Gastroesophageal sphincter (tissue), 4 donors: ENCODE data around the gene GJD2. TPM values are rescaled to one million over a fixed set of nuclear protein-coding genes. Genes with fewer than 3 reads are reported as not detected.

Experiments used
- ATAC-seq: fragments of 150-250 bp; one replicate; pipeline ENCODE4 v1.9.1; 2016; ENCODE audit warnings: mild to moderate bottlenecking, moderate library complexity
- H3K27ac ChIP-seq, 4 donors: fragments of 200-600 bp; sonication (generic) in 3 of 4; 1 replicate in 3 of 4; 2 replicates in 1 of 4; pipeline ENCODE4 v1.5.1; 2016 to 2019
- H3K27me3 ChIP-seq: fragments of 200-600 bp; sonication (generic); one replicate; pipeline ENCODE4 v1.5.1; 2019
- H3K36me3 ChIP-seq, 2 donors: fragments of 200-600 bp; sonication (generic); one replicate each; pipeline ENCODE4 v1.5.1; 2019; ENCODE audit warnings: control low read depth in 1 of 2
- H3K4me1 ChIP-seq, 3 donors: fragments of 200-600 bp; sonication (generic); 1 replicate in 2 of 3; 2 replicates in 1 of 3; pipeline ENCODE4 v1.5.1; 2016 to 2019; ENCODE audit warnings: control low read depth in 2 of 3
- H3K4me3 ChIP-seq, 2 donors: fragments of 200-600 bp; sonication (generic); one replicate each; pipeline ENCODE4 v1.5.1; 2019; ENCODE audit warnings: mild to moderate bottlenecking in 1 of 2, moderate library complexity in 1 of 2
- H3K9me3 ChIP-seq, 3 donors: fragments of 200-600 bp; sonication (generic); one replicate each; pipeline ENCODE4 v1.5.1; 2017 to 2019; ENCODE audit warnings: control low read depth in 2 of 3
- EP300 ChIP-seq: sonication (generic); formaldehyde crosslinking; IDR thresholded peaks from one replicate; pipeline ENCODE4 v1.6.1; 2017; ENCODE audit warnings: antibody characterized with exemption, mild to moderate bottlenecking
- POLR2A ChIP-seq, 2 donors: fragments of 450-650 bp; IDR thresholded peaks; one replicate each; pipeline ENCODE4 v1.6.1; 2017; ENCODE audit warnings: antibody characterized with exemption in 2 of 2, mild to moderate bottlenecking in 2 of 2, moderate library complexity in 1 of 2
- POLR2AphosphoS5 ChIP-seq: sonication (generic); formaldehyde crosslinking; IDR thresholded peaks from one replicate; pipeline ENCODE4 v1.6.1; 2017; ENCODE audit warnings: antibody characterized with exemption
- WGBS, 2 donors: methylation state at CpG; one replicate each; pipeline ENCODE4 v1.1.5; 2018; ENCODE audit warnings: low coverage in 1 of 2; 5-methylcytosine and 5-hydroxymethylcytosine counted together
- total RNA-seq, 4 donors: library from RNA; depleted of rRNA; stranded (reverse); fragments of >200 nt; gene quantifications; one replicate each; pipeline ENCODE4 v1.1.0, GENCODE V29; 2016
- TF ChIP-seq, protein P1 (sequence below), 4 experiments: fragments of 200-600 bp in 2 of 4; fragments of 450-650 bp in 2 of 4; sonication (generic) in 1 of 4; IDR thresholded peaks; one replicate each; pipeline ENCODE4 v1.5.1; 2017 to 2019; ENCODE audit warnings: antibody characterized with exemption in 4 of 4, mild to moderate bottlenecking in 2 of 4, moderate library complexity in 2 of 4

Gene GJD2
- total RNA-seq, 4 donors from 2014 or later = not detected

DNA sequence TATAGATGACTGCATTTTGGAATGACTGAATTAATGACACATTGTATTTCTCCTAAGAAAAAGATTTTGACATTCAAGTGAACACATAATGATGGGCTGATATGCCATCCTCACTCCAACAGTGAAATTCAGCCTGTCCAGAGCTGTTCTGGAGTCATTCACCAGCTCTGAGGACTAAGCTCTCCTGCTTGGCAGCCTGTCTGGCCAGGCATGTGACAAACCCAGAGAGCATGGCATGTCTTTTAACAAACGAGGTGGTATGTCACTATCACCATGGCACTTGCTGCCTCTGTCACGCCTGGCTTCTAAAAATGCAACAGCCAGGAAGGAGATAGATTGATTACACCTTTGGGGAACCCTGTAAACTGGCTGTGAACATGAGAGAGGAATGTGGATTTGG, 39.1 kb upstream of the GJD2 start:
- ATAC-seq = no peak
- 50 to 60% methylated on average over 1 of the region's 2 CpGs for WGBS, 2 donors
- Histone ChIP-seq H3K27ac (no peak overlapping the region), H3K36me3 (no peaks in the 10 kb centered on the region), H3K4me1 (peaks cover 0 to 19% (median 6%) of the 10 kb centered on the region in 3 donors), H3K27me3 (peaks cover 24% of the 10 kb centered on the region), H3K9me3 (no peaks in the 10 kb centered on the region), H3K4me3 (no peak overlapping the region)
- no peak for TF ChIP-seq POLR2AphosphoS5

DNA sequence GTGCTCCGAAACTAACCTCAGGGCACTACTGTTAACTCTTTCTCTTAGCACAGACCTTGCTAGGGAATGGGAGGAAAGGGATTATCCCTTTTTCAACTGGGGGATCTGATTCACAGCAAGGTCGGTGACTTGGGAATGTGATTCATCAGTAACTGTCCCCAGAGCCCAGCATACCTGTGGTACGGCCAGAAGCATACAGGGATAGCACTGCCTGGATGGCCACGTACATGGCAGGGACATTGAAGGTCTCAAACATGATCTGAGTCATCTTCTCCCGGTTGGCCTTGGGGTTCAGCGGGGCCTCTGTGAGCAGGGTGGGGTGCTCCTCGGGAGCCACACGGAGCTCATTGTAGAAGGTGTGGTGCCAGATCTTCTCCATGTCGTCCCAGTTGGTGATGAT, 38.3 kb upstream of the GJD2 start:
- H3K9me3 ChIP-seq = no peaks in the 10 kb centered on the region
- peaks cover 24% of the 10 kb centered on the region for H3K27me3 ChIP-seq
- H3K4me1 ChIP-seq = peaks cover 0 to 16% (median 6%) of the 10 kb centered on the region in 3 donors
- no peaks in the 10 kb centered on the region for H3K36me3 ChIP-seq
- 70% methylated on average over 2 of the region's 9 CpGs; no CpG with 5 or more reads in 1 of the 2 donors for WGBS, 2 donors
- TF ChIP-seq, protein P1, sequence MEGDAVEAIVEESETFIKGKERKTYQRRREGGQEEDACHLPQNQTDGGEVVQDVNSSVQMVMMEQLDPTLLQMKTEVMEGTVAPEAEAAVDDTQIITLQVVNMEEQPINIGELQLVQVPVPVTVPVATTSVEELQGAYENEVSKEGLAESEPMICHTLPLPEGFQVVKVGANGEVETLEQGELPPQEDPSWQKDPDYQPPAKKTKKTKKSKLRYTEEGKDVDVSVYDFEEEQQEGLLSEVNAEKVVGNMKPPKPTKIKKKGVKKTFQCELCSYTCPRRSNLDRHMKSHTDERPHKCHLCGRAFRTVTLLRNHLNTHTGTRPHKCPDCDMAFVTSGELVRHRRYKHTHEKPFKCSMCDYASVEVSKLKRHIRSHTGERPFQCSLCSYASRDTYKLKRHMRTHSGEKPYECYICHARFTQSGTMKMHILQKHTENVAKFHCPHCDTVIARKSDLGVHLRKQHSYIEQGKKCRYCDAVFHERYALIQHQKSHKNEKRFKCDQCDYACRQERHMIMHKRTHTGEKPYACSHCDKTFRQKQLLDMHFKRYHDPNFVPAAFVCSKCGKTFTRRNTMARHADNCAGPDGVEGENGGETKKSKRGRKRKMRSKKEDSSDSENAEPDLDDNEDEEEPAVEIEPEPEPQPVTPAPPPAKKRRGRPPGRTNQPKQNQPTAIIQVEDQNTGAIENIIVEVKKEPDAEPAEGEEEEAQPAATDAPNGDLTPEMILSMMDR (IDR thresholded peaks at IDR 0.05) = no peak
- no peak for TF ChIP-seq EP300
- TF ChIP-seq POLR2AphosphoS5 = no peak
- no peak for TF ChIP-seq POLR2A (IDR thresholded peaks at IDR 0.05)
- no peak overlapping the region for H3K4me3 ChIP-seq
- ATAC-seq = no peak
- H3K27ac ChIP-seq = no peak overlapping the region

DNA sequence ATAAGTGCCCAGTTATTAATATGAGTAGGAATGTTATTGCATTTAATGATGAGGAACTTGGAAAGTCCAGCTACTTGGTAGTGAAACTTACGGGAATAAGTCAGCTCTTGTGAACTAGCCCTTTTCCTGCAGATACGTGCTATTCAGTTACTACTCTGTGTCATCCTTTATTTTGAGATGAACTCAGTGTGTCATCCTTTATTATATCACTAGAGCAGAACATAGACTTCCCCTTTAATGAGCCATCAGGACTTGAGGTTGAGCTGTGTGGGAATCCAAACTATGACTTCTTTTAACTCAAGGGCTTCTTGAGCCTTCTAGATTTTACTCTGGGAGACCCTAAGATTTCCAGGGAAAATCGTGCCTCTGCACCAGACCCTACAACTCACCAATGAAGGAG, 36.9 kb upstream of the GJD2 start:
- Histone ChIP-seq H3K36me3 (no peaks in the 10 kb centered on the region), H3K4me1 (peaks cover 0 to 16% (median 6%) of the 10 kb centered on the region in 3 donors), H3K27me3 (peaks cover 24% of the 10 kb centered on the region), H3K27ac (no peak overlapping the region), H3K9me3 (no peaks in the 10 kb centered on the region), H3K4me3 (no peak overlapping the region)
- no peak for TF ChIP-seq EP300
- no peak for TF ChIP-seq POLR2A (IDR thresholded peaks at IDR 0.05)
- TF ChIP-seq POLR2AphosphoS5 = no peak
- TF ChIP-seq, protein P1 (IDR thresholded peaks at IDR 0.05) = no peak
- 65 to 77% methylated on average over 2 of the region's 3 CpGs for WGBS, 2 donors
- ATAC-seq = no peak

DNA sequence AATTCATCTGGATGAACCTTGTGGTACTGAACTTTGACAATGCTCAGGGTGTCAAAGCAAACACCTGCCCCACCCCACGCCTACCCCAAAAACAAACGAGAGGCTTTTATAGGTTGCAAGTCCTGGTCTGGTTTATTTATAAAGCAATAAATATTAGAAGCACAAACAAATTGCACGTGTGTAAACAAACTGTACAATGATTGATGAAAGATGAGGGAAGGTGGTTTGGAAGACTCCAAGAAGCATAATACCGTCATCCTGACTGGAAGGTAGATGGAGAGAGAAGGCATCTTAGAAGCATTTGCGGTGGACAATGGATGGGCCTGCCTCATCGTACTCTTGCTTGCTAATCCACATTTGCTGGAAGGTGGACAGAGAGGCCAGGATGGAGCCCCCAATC, 35.3 kb upstream of the GJD2 start:
- WGBS, 2 donors = 75 to 78% methylated on average over 4 to 6 of the region's 6 CpGs
- H3K27ac ChIP-seq = no peak overlapping the region
- ATAC-seq = no peak

DNA sequence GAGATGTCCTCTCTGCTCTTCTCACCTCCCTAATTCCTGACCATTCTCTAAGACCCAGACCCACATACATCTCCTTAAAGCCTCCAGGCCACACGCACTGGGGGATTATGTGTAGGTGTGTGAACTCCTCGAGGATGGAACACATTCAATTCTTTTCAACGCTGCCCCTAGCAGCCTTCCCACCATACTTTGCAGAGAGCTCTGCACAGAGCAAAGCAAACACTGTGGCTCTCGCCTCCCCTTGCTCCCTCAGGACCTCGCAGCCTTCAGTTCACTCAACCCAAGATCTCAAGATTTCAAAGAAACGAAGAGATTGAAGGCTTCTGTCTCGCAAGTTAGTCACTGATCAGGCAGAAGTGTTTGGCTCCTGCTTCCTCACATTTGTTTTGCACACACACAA, 34.5 kb upstream of the GJD2 start:
- WGBS, 2 donors = 64 to 76% methylated on average over 4 to 5 of the region's 7 CpGs
- Histone ChIP-seq H3K27me3 (peaks cover 9% of the 10 kb centered on the region), H3K9me3 (no peaks in the 10 kb centered on the region), H3K4me3 (no peak overlapping the region), H3K27ac (no peak overlapping the region), H3K36me3 (no peaks in the 10 kb centered on the region), H3K4me1 (peaks cover 0 to under 1% (median 0%) of the 10 kb centered on the region in 3 donors)
- TF ChIP-seq POLR2AphosphoS5 (no peak), POLR2A (IDR thresholded peaks at IDR 0.05) (no peak), EP300 (no peak)
- TF ChIP-seq, protein P1 (IDR thresholded peaks at IDR 0.05) = no peak
- ATAC-seq = no peak

More for the DNA sequence above, 35.3 kb upstream of the GJD2 start:
- peaks cover 0 to 8% (median 0%) of the 10 kb centered on the region in 3 donors for H3K4me1 ChIP-seq
- no peaks in the 10 kb centered on the region for H3K9me3 ChIP-seq
- no peaks in the 10 kb centered on the region for H3K36me3 ChIP-seq
- H3K27me3 ChIP-seq = peaks cover 17% of the 10 kb centered on the region
- TF ChIP-seq, protein P1 (IDR thresholded peaks at IDR 0.05) = no peak
- TF ChIP-seq POLR2A (IDR thresholded peaks at IDR 0.05) = no peak
- TF ChIP-seq EP300 = no peak
- TF ChIP-seq POLR2AphosphoS5 = no peak
- H3K4me3 ChIP-seq = no peak overlapping the region
